ENCODE data around the gene JAM3.
"Not testable (repeated sequence)": the region's sequence is repeated elsewhere in the genome, so short reads cannot be mapped to it uniquely, and the experiment has no call there.

Gene JAM3

GRCh38 chr11:134151083-134151747, 82.3 kb downstream of the JAM3 start:
- DNase-seq: no peak

GRCh38 chr11:134152696-134153095, 83.8 kb downstream of the JAM3 start:
- no peak for DNase-seq

GRCh38 chr11:134153147-134153905, 84.5 kb downstream of the JAM3 start:
- no peak for DNase-seq

- DNase-seq: no peak
These were observed 85.6 kb downstream of the JAM3 start for GRCh38 chr11:134154441-134154840.

GRCh38 chr11:134155456-134155855, 86.6 kb downstream of the JAM3 start:
- DNase-seq: no peak

- DNase-seq: no peak
These were observed 87.3 kb downstream of the JAM3 start for GRCh38 chr11:134155946-134156865.

GRCh38 chr11:134157451-134157850, 88.6 kb downstream of the JAM3 start:
- no peak for DNase-seq

GRCh38 chr11:134158023-134158422, 89.2 kb downstream of the JAM3 start:
- no peak for DNase-seq

GRCh38 chr11:134159652-134160051, 90.8 kb downstream of the JAM3 start:
- DNase-seq: no peak

- DNase-seq: no peak
These were observed 95.9 kb downstream of the JAM3 start for GRCh38 chr11:134164490-134165370.

- no peak for DNase-seq
These were observed 101.5 kb downstream of the JAM3 start for GRCh38 chr11:134170177-134170918.

- no peak for DNase-seq
These were observed 102.0 kb downstream of the JAM3 start for GRCh38 chr11:134170919-134171281.

GRCh38 chr11:134171951-134172350, 103.1 kb downstream of the JAM3 start:
- DNase-seq: no peak

- no peak for DNase-seq
These were observed 104.4 kb downstream of the JAM3 start for GRCh38 chr11:134173296-134173695.

GRCh38 chr11:134176284-134176683, 107.4 kb downstream of the JAM3 start:
- no peak for DNase-seq

GRCh38 chr11:134178032-134178674, 109.3 kb downstream of the JAM3 start:
- DNase-seq: no peak

GRCh38 chr11:134181707-134182106, 112.8 kb downstream of the JAM3 start:
- DNase-seq: no peak

GRCh38 chr11:134188092-134188491, 119.2 kb downstream of the JAM3 start:
- not testable (repeated sequence) for DNase-seq

GRCh38 chr11:134196756-134197155, 127.9 kb downstream of the JAM3 start:
- no peak for DNase-seq

- no peak for DNase-seq
These were observed 130.7 kb downstream of the JAM3 start for GRCh38 chr11:134199531-134199930.

- no peak for DNase-seq
These were observed 131.8 kb downstream of the JAM3 start for GRCh38 chr11:134200688-134201087.

All from RPMI8226 (cell line).